HG02852 (cell line): ENCODE measurements around the gene C20orf173.
"Not testable (repeated sequence)": the region's sequence is repeated elsewhere in the genome, so short reads cannot be mapped to it uniquely, and the experiment has no call there.

Experiments
- ATAC-seq: cut with Tn5 transposase; IDR thresholded peaks from one replicate; pipeline ENCODE4 v1.9.1; 2021; ENCODE audit warnings: mild to moderate bottlenecking, moderate library complexity; ENCODE audit not compliant: unreplicated experiment

Gene C20orf173

DNA sequence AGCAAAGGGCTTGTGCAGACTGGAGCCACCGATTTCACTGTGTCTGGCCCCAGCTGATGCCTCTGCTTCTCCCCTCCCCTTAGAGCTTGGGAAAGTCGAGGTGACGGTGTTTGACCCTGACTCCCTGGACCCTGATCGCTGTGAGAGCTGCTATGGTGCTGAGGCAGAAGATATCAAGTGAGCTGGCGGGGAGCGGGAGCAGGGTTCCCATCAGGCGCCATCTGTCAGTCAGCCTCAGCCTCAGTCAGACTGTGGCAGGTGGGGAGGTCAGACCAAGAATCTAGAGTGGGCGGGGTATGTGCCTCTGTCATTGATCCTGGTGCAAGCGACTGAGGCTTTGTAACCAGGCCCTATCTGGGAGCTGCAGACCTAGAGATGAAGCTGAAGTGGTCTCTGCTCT lies 17.9 kb upstream of the C20orf173 start:
- ATAC-seq: no peak

DNA sequence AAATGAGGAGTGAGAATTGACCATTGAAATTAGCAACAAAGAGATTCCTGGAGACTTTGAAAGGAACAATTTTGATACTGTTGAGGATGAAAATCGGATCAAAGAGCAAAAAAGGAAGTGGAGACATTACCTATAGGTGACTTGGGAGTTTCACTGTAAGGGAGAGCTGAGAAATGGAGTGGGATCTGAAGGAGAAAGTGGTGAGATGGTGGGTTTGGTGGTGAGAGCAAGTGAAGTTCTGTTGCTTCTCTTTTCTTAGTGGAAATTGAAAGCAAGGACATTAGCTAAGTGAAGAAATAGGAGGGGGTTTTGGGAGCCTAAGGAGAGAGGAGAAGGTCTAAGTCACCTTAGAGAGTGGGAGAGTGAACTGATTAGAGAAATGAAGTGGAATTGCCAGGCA lies 16.7 kb upstream of the C20orf173 start:
- ATAC-seq: no peak

DNA sequence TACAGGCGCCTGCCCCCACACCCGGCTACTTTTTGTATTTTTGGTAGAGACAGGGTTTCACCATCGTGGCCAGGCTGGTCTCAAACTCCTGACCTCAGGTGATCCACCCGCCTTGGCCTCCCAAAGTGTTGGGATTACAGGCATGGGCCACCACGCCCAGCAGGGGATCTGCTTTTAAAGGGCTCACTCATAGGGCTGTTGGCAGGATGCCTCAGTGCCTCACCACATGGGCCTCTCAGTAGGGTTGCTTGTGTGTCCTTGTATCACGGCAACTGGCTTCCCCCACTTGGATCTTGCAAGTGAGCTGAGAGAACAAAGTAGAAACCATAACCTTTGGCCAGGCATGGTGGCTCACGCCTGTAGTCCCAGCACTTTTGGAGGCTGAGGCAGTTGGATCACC lies 15.5 kb upstream of the C20orf173 start:
- ATAC-seq: not testable (repeated sequence)

DNA sequence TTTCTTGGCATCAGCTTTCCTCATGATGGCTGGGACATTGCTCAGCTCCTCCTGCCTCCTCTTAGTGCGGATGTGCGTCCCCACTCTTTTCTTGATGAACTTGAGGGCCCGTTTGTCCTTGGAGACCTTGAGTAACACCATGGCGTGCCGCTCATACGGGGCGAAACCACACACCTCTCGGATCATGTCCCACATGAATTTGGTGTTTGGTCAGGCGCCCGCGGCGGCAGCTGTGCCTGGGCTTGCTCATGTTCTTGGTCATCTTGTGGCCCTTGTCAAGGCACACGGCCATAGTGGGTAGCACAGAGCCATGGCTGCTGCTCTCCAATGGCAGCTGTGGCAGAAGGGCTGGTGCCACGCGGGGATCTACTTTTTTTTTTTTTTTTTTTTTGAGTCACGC lies 15.0 kb upstream of the C20orf173 start:
- no peak for ATAC-seq

DNA sequence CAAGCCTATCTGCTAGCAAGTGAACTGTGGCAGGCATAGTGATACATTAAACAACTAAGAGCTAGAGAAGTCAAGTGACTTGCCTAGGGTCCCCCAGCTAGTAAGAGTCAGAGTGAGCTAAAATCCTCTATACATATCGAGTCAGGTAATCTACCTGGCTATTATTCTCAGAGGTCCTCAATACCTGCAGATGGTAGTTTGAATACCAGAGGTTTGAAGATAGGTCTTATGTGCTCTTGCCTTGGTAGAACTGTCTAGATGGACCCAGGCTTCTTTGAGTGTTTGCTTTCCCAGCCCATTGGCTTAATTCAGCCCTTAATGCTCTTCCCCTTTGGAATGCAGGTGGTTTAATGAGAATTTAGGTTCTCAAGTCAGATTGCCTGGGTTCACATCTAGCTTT lies 13.5 kb upstream of the C20orf173 start:
- ATAC-seq: no peak

GRCh38 chr20:35541783-35542662 lies 12.6 kb upstream of the C20orf173 start, which contains the start of gene ERGIC3:
TSS of gene ERGIC3 (plus strand) at chr20:35542078. CDS start at chr20:35542098, 20 bp downstream.
- ATAC-seq: peak; percentile 93

DNA sequence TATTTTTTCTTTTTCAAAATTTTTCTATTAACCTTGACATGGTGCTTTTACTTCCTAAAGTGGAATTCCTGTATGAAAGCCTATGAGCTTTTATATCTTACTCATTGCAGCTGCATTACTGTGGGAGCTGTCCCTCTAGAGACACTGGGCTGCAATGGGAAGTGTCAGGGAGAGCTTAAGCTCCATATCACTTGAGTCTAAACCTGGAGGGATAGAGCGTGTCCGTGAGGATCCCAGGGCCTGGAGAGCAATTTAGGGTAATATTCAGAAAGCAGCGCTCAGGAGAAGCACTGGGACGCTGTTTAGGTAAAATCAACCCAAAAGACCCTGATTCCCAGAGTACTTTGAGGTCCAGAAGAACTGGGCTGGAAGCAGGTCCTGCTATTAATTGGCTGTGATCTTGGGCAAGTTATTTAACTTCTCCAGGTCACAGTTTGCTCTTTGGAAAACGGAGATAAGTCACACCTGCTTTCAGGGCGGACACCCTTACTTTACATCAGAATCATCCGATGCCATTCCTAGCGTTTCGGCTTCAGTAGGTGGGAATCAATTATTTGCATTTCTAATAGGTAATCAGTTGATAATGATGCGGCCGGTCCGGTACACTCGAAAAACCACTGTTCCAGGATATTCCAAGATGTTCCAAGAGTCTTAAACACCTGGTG lies 11.8 kb upstream of the C20orf173 start:
- no peak for ATAC-seq

- ATAC-seq: peak; percentile 39
These were observed 10.3 kb upstream of the C20orf173 start for GRCh38 chr20:35539756-35540212.

- ATAC-seq: no peak
These were observed 2.2 kb downstream of the C20orf173 start for GRCh38 chr20:35527122-35527769.

DNA sequence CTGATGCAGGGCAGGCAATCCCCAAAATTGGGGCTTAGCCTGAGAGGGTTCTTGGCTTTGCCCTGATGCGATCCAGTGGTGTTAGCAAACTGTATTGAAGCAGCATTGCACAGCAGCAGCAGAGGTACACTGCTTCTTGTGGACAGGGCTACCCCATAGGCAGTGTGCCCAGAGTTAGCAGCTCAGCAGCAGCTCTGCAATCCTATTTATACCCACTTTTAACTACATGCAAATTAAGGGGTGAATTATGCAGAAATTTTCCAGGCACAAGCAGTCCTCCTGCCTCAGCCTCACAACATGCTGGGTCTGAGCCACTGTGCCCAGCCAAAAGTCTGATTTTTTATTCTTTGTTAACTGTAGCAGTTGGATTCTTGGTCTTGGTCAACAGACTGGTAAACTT lies 3.8 kb downstream of the C20orf173 start:
- ATAC-seq: no peak

DNA sequence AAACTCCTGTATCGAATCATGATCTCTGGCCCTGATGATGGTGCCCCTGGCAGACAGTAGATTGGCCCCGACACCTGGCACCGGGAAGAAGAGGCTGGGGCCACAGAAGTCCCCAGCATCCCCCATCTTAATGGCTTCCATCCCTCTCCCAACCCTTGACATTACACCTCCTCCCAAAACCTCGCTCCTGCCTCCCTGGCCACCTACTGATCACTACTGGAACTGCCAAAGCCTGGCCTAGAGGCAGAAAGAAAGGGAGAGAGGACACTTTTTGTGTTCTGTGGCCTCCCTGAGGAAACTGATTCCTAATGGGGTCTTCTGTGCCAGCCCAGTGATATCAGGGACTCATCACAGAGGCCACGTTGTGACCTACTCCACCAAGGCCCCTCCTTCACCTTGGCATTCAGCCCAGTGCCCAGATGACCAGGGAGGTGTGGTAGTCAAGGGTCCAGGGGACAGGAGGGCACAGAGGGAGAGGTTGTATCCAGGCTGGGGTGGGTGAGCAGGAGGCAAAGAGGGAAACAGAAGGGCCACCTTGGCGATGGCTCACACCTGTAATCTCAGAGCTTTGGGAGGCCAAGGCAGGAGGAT lies 6.1 kb downstream of the C20orf173 start:
- no peak for ATAC-seq

- ATAC-seq: no peak
These were observed 10.5 kb downstream of the C20orf173 start for GRCh38 chr20:35518955-35519354.

DNA sequence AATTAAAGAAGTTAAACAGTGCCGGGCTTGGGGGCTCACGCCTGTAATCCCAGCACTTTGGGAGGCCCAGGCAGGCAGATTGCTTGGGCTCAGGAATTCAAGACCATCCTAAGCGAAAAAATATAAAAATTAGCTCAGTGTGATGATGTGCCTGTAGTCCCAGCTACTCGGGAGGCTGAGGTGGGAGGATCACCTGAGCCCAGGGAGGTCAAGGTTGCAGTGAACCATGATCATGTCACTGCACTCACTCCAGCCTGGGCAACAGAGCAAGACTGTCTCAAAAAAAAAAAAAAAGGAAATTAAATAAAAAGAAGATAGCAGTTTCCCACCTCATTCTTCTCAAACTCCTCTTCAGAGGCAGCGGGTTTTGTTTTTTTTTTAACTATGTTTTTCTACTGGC lies 11.7 kb downstream of the C20orf173 start:
- ATAC-seq: not testable (repeated sequence)

DNA sequence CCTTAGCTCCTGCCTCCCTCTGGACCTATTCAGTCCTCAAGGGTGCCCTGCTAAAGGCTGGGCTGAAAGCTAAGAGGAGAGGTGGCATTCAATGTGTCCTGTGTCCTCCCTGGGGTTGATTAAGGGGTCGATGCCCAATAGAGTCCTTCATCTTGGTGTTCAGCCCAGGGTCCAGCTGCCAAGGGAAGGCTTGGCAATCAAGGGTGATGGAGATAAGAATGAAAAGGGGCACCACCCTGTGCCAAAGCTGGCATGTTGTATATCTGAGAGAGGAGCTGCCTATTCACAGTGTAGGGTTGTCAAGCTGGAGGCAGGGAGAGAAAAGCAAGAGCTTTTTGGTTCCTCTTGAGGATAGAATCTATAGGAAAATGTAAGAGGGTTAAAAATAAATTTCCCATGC lies 12.3 kb downstream of the C20orf173 start:
- ATAC-seq: no peak

GRCh38 chr20:35515949-35516645 lies 13.4 kb downstream of the C20orf173 start:
- ATAC-seq: no peak

GRCh38 chr20:35515341-35515740 lies 14.1 kb downstream of the C20orf173 start:
- ATAC-seq: no peak

GRCh38 chr20:35514371-35514932 lies 15.0 kb downstream of the C20orf173 start:
- ATAC-seq: no peak

DNA sequence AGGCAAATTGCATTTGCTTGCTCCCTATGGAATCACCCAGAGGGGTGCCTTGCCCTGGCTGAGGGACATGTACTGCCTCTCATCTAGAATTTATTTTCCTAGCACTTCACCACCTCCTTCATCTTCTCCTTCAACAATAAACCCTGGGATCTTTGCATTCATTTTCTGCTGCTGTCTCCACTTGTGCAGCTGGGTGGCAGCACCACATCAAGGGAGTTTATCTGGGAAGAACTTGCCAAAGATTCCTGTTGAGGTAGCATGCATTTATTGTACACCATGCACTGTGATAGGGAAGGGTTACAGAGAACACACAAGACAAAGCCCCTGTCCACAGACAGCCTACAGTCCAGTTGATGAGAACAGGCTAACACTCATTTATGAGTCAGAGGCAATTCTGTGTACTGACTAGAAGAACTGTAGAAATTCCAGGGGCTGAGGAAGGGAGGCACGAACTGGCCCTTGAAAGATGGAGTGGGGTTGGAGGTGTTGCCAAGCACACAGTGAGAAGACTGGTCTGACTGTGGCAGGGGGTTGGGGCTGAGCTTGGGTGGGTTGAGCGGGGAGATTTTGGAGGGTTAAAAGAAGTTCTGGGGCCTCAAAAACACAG lies 17.5 kb downstream of the C20orf173 start:
- ATAC-seq: no peak

GRCh38 chr20:35510951-35511735 lies 18.3 kb downstream of the C20orf173 start:
- ATAC-seq: no peak
